ENCODE measurements around the gene ZSWIM7.

Gene ZSWIM7

DNA sequence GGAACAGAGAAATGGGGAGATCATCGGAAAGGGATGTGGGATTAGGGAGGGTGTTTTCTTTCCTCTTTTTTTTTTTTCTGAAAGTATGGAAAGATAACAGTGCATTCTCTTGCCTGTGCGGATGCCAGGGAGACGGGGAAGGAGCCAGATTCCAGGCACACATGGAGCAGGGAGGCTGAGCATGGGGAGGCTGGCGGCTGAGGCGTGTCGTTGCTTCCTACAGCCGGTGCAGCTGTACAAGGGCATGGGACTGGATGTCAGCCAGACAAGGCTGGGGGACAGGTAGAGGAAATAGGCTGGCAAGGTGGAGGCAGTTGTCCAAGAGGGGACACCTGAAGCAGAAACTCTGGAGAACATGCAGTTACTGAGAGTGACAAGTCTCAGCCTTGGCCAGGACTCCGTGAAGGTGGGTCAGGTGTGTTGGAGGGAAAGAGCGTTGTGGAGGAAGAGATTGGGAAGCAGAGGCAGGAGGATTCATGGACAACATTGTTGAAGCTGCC lies 71.2 kb downstream of the ZSWIM7 start:
- DNase-seq: no peak
